Measurements from ENCODE around the gene SPSB2. TPM values are rescaled to one million over a fixed set of nuclear protein-coding genes. Genes with fewer than 3 reads are reported as not detected.

Gene SPSB2
- total RNA-seq, 4 donors from 2014 or later = 4.3 to 15.8 (median 7.9) TPM

DNA sequence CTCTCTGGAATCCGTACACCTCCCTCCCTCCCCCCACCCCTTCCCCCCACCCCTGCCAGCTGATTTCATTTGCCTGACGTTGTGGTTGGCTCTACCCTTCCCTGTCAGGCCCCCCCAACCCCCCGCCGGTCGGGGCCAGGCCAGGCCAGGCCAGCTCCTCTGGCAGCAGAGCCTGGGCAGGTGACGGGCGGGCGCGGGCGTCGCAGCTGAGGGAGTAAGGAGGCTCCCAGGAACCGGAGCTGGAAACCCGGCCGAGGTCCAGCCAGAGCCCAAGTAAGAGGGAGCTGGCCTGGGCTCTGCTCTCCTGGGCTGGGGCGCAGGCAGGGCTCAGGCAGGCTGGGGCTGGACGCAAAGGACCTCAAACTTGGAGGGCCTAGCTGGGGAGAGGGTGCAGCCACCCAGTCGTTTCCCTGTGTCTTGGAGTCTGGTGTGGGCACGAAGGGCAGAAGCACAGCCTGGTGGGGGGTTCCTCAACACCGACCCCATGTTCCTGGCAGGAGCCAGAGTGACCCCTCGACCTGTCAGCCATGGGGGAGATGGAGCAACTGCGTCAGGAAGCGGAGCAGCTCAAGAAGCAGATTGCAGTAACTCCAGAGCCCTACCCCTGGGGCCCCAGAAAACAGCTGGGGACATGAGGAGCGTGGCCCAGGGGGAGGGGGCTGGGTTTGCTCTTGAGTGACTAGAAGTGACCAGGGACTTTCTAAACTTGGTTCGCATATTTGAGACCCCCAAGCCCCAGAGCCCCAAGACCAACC, 32.2 kb downstream of the SPSB2 start, which contains the start of gene GNB3:
Gene GNB3, plus strand, starts transcription at position 165 of the 755 bp plus-strand sequence. Its CDS starts 363 bp downstream, at position 528.
- no peak within 1 kb of the TSS for H3K4me3 ChIP-seq
- H3K27me3 ChIP-seq = no peaks in the 10 kb centered on the region
- peaks cover 0 to 45% (median 0%) of the 10 kb centered on the region in 3 donors for H3K36me3 ChIP-seq
- no peaks in the 10 kb centered on the region for H3K9me3 ChIP-seq
- H3K4me1 ChIP-seq = no peaks in the 10 kb centered on the region
- TF ChIP-seq, protein P1, sequence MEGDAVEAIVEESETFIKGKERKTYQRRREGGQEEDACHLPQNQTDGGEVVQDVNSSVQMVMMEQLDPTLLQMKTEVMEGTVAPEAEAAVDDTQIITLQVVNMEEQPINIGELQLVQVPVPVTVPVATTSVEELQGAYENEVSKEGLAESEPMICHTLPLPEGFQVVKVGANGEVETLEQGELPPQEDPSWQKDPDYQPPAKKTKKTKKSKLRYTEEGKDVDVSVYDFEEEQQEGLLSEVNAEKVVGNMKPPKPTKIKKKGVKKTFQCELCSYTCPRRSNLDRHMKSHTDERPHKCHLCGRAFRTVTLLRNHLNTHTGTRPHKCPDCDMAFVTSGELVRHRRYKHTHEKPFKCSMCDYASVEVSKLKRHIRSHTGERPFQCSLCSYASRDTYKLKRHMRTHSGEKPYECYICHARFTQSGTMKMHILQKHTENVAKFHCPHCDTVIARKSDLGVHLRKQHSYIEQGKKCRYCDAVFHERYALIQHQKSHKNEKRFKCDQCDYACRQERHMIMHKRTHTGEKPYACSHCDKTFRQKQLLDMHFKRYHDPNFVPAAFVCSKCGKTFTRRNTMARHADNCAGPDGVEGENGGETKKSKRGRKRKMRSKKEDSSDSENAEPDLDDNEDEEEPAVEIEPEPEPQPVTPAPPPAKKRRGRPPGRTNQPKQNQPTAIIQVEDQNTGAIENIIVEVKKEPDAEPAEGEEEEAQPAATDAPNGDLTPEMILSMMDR (IDR thresholded peaks at IDR 0.05) = no peak
- no peak for TF ChIP-seq POLR2A (IDR thresholded peaks at IDR 0.05)
- intact Hi-C loops (cut with DNase I) = no loop called here
- H3K27ac ChIP-seq = peak within 1 kb of the TSS in 1 of 4 donors; percentile 44
- 22 to 66% methylated on average over 2 to 6 of the region's 24 CpGs for WGBS, 2 donors
- DNase-seq = no peak

DNA sequence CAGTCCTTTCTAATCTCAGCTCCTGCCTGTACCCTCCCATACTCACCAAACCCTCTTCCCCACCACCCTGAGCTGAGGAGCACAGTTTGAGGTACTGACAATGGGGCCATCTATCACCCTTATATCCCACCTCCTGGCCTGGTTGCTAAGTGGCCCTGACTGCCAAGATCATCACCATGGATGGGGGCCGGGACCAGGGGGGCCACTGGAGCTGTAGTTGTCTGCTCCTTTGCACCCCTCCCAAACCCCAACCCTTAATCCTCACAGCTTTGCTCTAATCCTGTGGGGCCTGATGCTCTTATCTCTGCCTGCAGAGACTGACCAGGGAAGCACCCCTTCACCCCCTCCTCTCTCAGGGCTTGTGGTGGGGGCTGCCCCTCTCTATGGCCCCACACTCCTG, 32.8 kb downstream of the SPSB2 start:
- TF ChIP-seq, protein P1 (IDR thresholded peaks at IDR 0.05) = no peak
- no peak for TF ChIP-seq POLR2A (IDR thresholded peaks at IDR 0.05)
- no peaks in the 10 kb centered on the region for H3K27me3 ChIP-seq
- 50% methylated on average over 1 of the region's 1 CpG; no CpG with 5 or more reads in 1 of the 2 donors for WGBS, 2 donors
- H3K27ac ChIP-seq = peak overlapping the region in 1 of 4 donors; percentile 44
- intact Hi-C loops (cut with DNase I) = no loop called here
- peaks cover 0 to 39% (median 0%) of the 10 kb centered on the region in 3 donors for H3K36me3 ChIP-seq
- H3K4me1 ChIP-seq = peaks cover 0 to 5% (median 0%) of the 10 kb centered on the region in 3 donors
- no peak overlapping the region for H3K4me3 ChIP-seq
- H3K9me3 ChIP-seq = no peaks in the 10 kb centered on the region
- DNase-seq = no peak

DNA sequence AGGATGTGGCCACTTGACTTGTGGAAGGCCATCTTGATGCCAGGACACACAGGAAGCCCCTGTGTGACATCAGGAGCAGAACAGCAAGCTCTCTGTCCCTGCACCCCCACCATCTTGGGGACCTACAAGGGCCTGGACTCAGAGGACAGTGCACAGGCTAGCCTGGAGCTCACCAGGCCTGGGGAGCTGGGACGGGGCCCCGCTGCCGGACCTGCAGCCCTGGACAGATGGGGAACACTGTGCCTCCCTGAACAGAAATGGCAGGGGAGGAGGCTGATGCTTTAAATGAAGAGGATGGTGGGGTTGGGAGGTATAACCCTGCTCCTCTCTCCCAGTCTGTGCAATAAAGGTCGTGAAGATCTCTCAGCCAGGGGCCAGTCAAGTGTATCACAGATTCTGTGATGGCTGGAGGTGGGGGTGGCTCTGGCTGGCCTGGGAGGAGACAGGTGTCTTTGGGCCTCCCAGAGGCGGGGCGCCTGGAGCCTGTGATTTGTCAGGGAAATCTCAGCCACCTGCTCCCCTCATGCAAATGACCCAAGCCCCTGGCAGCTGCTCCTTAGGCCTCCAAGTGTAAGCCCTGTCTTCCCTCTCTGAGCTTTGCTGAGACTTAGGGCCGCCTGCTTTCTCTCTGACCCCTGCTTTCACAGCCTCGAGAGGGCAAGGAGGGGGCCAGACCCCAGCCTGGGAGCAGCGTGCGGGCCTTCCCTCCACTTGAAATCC, 33.5 kb downstream of the SPSB2 start:
- Histone ChIP-seq H3K4me3 (no peak overlapping the region), H3K4me1 (peaks cover 0 to 5% (median 0%) of the 10 kb centered on the region in 3 donors), H3K36me3 (peaks cover 0 to 34% (median 0%) of the 10 kb centered on the region in 3 donors), H3K27me3 (no peaks in the 10 kb centered on the region), H3K27ac (peak overlapping the region in 1 of 4 donors; percentile 44), H3K9me3 (no peaks in the 10 kb centered on the region)
- DNase-seq = no peak
- TF ChIP-seq, protein P1 (IDR thresholded peaks at IDR 0.05) = no peak
- TF ChIP-seq POLR2A (IDR thresholded peaks at IDR 0.05) = no peak
- no CpG with 5 or more reads among the region's 10 CpGs for WGBS, 2 donors
- intact Hi-C loops (cut with DNase I) = no loop called here

DNA sequence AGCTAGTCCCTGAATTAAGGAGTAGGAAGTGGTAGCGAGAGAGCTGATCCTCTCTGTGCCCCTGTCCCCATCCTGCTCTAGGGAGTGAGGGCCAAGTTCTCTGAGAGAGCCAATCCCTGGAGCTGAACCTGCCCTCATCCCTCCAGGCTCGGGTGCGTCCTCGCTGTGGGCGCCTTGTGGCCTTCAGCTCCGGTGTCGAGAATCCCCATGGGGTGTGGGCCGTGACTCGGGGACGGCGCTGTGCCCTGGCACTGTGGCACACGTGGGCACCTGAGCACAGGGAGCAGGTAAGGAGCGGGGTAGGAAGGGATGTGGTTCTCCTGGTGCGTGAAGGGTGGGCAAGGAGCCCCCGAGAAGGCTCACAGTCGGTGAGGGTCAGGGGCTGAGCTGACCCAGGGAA, 34.2 kb downstream of the SPSB2 start:
- no peaks in the 10 kb centered on the region for H3K27me3 ChIP-seq
- H3K36me3 ChIP-seq = peaks cover 0 to 41% (median 0%) of the 10 kb centered on the region in 3 donors
- intact Hi-C loops (cut with DNase I) = no loop called here
- DNase-seq = no peak
- TF ChIP-seq POLR2A (IDR thresholded peaks at IDR 0.05) = no peak
- TF ChIP-seq, protein P1 (IDR thresholded peaks at IDR 0.05) = no peak
- 82 to 94% methylated on average over 5 to 8 of the region's 16 CpGs for WGBS, 2 donors
- H3K4me1 ChIP-seq = peaks cover 0 to 5% (median 0%) of the 10 kb centered on the region in 3 donors
- H3K27ac ChIP-seq = no peak overlapping the region
- H3K9me3 ChIP-seq = no peaks in the 10 kb centered on the region
- no peak overlapping the region for H3K4me3 ChIP-seq

Measured in esophagus squamous epithelium (tissue), 5 donors.